IMR-90 (cell line): ENCODE data around the gene CD177. TPM values are rescaled to one million over a fixed set of nuclear protein-coding genes. Genes with fewer than 3 reads are reported as not detected.

Experiments
- ATAC-seq: fragments of 200-7000 bp; cut with Tn5 transposase; 2 replicates; pipeline ENCODE4 v1.9.1; 2020; ENCODE audit warnings: low read depth, mild to moderate bottlenecking, moderate library complexity
- BruUV-seq: library from RNA; stranded (reverse); fragments of 400-500 nt; replicated peaks from 2 replicates; lab custom pipeline; 2021; lab: Mats Ljungman, UMichigan
- CTCF ChIA-PET: fragments of 300-600 bp; formaldehyde crosslinking; extraction: SDS; loops from one replicate; lab custom pipeline; 2021; ENCODE audit warnings: antibody characterized with exemption; lab: Yijun Ruan, JAX
- POLR2A ChIA-PET: fragments of 300-600 bp; sonication (Branson Sonifier 250); formaldehyde crosslinking; loops from one replicate; lab custom pipeline; 2022; ENCODE audit warnings: antibody characterized with exemption; ENCODE audit not compliant: unreplicated experiment; lab: Charles Lee
- DNase-seq: peaks from one replicate; pipeline ENCODE4 v3.0.0; 2013
- H2AFZ ChIP-seq: replicated peaks from 2 replicates; pipeline ENCODE3; 2013; ENCODE audit warnings: low read length, mild to moderate bottlenecking; ENCODE audit not compliant: poor library complexity
- H2AK5ac ChIP-seq: 2 replicates; pipeline ENCODE4 v1.6.1; 2013; ENCODE audit warnings: low read depth, low read length, inconsistent platforms
- H2AK9ac ChIP-seq: replicated peaks from 2 replicates; pipeline ENCODE3; 2013; ENCODE audit warnings: mild to moderate bottlenecking, low read depth, low read length, moderate library complexity; ENCODE audit not compliant: poor library complexity
- H2BK120ac ChIP-seq: 2 replicates; pipeline ENCODE4 v1.6.1; 2013; ENCODE audit warnings: low read depth, low read length, inconsistent platforms
- H2BK15ac ChIP-seq: 3 replicates; pipeline ENCODE4 v1.6.1; 2013; ENCODE audit warnings: low read depth, low read length, inconsistent platforms
- H2BK20ac ChIP-seq: 2 replicates; pipeline ENCODE4 v1.6.1; 2013; ENCODE audit warnings: low read depth, mild to moderate bottlenecking, inconsistent platforms, low read length, moderate library complexity
- H2BK5ac ChIP-seq: 2 replicates; pipeline ENCODE4 v1.6.1; 2013; ENCODE audit warnings: mild to moderate bottlenecking, low read depth, low read length, inconsistent platforms; ENCODE audit not compliant: poor library complexity, severe bottlenecking
- H3K14ac ChIP-seq: replicated peaks from 2 replicates; pipeline ENCODE4 v1.6.1; 2013; ENCODE audit warnings: low read depth, low read length, inconsistent platforms
- H3K18ac ChIP-seq: 2 replicates; pipeline ENCODE4 v1.6.1; 2013; ENCODE audit warnings: low read depth, low read length, control low read depth
- H3K23ac ChIP-seq: 2 replicates; pipeline ENCODE4 v1.6.1; 2013; ENCODE audit warnings: low read depth, low read length, inconsistent platforms
- H3K27ac ChIP-seq: 2 replicates; pipeline ENCODE4 v1.5.1; 2013; ENCODE audit warnings: mild to moderate bottlenecking, control low read depth, low read length; ENCODE audit not compliant: insufficient read depth
- H3K27me3 ChIP-seq: 2 replicates; pipeline ENCODE4 v1.6.1; 2013; ENCODE audit warnings: low read length; ENCODE audit not compliant: control insufficient read depth, insufficient read depth
- H3K36me3 ChIP-seq: 2 replicates; pipeline ENCODE4 v1.6.1; 2013; ENCODE audit warnings: low read length, mixed read lengths; ENCODE audit not compliant: control insufficient read depth, insufficient read depth
- H3K4ac ChIP-seq: 2 replicates; pipeline ENCODE4 v1.6.1; 2013; ENCODE audit warnings: low read depth, low read length, inconsistent platforms
- H3K4me1 ChIP-seq: 2 replicates; pipeline ENCODE4 v1.6.1; 2013; ENCODE audit warnings: low read length, mixed read lengths; ENCODE audit not compliant: control insufficient read depth, insufficient read depth
- H3K4me2 ChIP-seq: 2 replicates; pipeline ENCODE4 v1.6.1; 2013; ENCODE audit warnings: low read depth, mild to moderate bottlenecking, control low read depth, low read length, moderate library complexity
- H3K4me3 ChIP-seq: 2 replicates; pipeline ENCODE4 v1.5.1; 2013; ENCODE audit warnings: low read depth, mild to moderate bottlenecking, control low read depth, low read length, moderate library complexity; ENCODE audit not compliant: insufficient read depth
- H3K56ac ChIP-seq: 2 replicates; pipeline ENCODE4 v1.6.1; 2013; ENCODE audit warnings: low read length, inconsistent platforms; ENCODE audit not compliant: insufficient read depth; ENCODE audit errors: extremely low read depth
- H3K79me1 ChIP-seq, 2 experiments: 2 replicates each; pipeline ENCODE4 v1.6.1; 2013; ENCODE audit warnings: low read length in 2 of 2, inconsistent platforms in 1 of 2, low read depth in 1 of 2
- H3K9ac ChIP-seq: 2 replicates; pipeline ENCODE4 v1.6.1; 2013; ENCODE audit warnings: low read depth, low read length, control low read depth
- H3K9me1 ChIP-seq: 2 replicates; pipeline ENCODE4 v1.6.1; 2013; ENCODE audit warnings: low read length, inconsistent platforms; ENCODE audit not compliant: insufficient read depth
- H3K9me3 ChIP-seq: 2 replicates; pipeline ENCODE4 v1.6.1; 2013; ENCODE audit warnings: low read length; ENCODE audit not compliant: control insufficient read depth, insufficient read depth
- H4K20me1 ChIP-seq: 2 replicates; pipeline ENCODE4 v1.6.1; 2013; ENCODE audit warnings: low read length, inconsistent platforms; ENCODE audit not compliant: insufficient read depth
- H4K5ac ChIP-seq: 2 replicates; pipeline ENCODE4 v1.6.1; 2013; ENCODE audit warnings: mild to moderate bottlenecking, low read depth, low read length, control low read depth
- H4K8ac ChIP-seq, 2 experiments: 2 replicates each; pipeline ENCODE4 v1.6.1; 2013; ENCODE audit warnings: low read depth in 2 of 2, low read length in 2 of 2, control low read depth in 1 of 2, inconsistent platforms in 1 of 2
- H4K91ac ChIP-seq: 2 replicates; pipeline ENCODE4 v1.6.1; 2013; ENCODE audit warnings: low read depth, low read length, inconsistent platforms; ENCODE audit not compliant: insufficient read depth
- BHLHE40 ChIP-seq: fragments of 150-350 bp; IDR thresholded peaks from 2 replicates; pipeline ENCODE4 v1.6.1; 2016; ENCODE audit warnings: mild to moderate bottlenecking, low read depth, low read length
- CEBPB ChIP-seq: IDR thresholded peaks from 2 replicates; pipeline ENCODE4 v1.6.1; 2012; ENCODE audit warnings: low read depth, low read length, improper control_type of control experiment
- CHD1 ChIP-seq: IDR thresholded peaks from 2 replicates; pipeline ENCODE4 v1.6.1; 2012; ENCODE audit warnings: low read depth, low read length, improper control_type of control experiment
- ELK1 ChIP-seq: fragments of 150-350 bp; IDR thresholded peaks from 2 replicates; pipeline ENCODE4 v1.6.1; 2016; ENCODE audit warnings: low read depth, mild to moderate bottlenecking, low read length, moderate library complexity, borderline replicate concordance
- FOS ChIP-seq: fragments of 150-350 bp; IDR thresholded peaks from 2 replicates; pipeline ENCODE4 v1.6.1; 2016; ENCODE audit warnings: low read depth, low read length
- MAFK ChIP-seq: IDR thresholded peaks from 2 replicates; pipeline ENCODE4 v1.6.1; 2012; ENCODE audit warnings: low read depth, low read length, improper control_type of control experiment
- MAZ ChIP-seq: IDR thresholded peaks from 2 replicates; pipeline ENCODE4 v1.6.1; 2012; ENCODE audit warnings: low read depth, mild to moderate bottlenecking, low read length, improper control_type of control experiment, moderate library complexity, borderline replicate concordance
- MXI1 ChIP-seq: IDR thresholded peaks from 2 replicates; pipeline ENCODE4 v1.6.1; 2012; ENCODE audit warnings: low read depth, mild to moderate bottlenecking, low read length, moderate library complexity, borderline replicate concordance
- NFE2L2 ChIP-seq: fragments of 150-350 bp; IDR thresholded peaks from 2 replicates; pipeline ENCODE4 v1.6.1; 2016; ENCODE audit warnings: low read depth, mild to moderate bottlenecking, low read length
- POLR2A ChIP-seq: IDR thresholded peaks from 2 replicates; pipeline ENCODE4 v1.6.1; 2012; ENCODE audit warnings: mild to moderate bottlenecking, low read depth, low read length
- RAD21 ChIP-seq: IDR thresholded peaks from 2 replicates; pipeline ENCODE4 v1.6.1; 2012; ENCODE audit warnings: low read length, improper control_type of control experiment
- RCOR1 ChIP-seq: IDR thresholded peaks from 2 replicates; pipeline ENCODE4 v1.6.1; 2012; ENCODE audit warnings: mild to moderate bottlenecking, low read length, improper control_type of control experiment; ENCODE audit not compliant: insufficient replicate concordance
- RFX5 ChIP-seq: IDR thresholded peaks from 2 replicates; pipeline ENCODE4 v1.8.0; 2012; ENCODE audit warnings: low read depth, mild to moderate bottlenecking, low read length, moderate library complexity
- SMC3 ChIP-seq: fragments of 150-350 bp; IDR thresholded peaks from 2 replicates; pipeline ENCODE4 v1.6.1; 2016; ENCODE audit warnings: low read depth, mild to moderate bottlenecking, antibody characterized with exemption, low read length, moderate library complexity
- USF2 ChIP-seq: fragments of 150-350 bp; IDR thresholded peaks from 2 replicates; pipeline ENCODE4 v1.6.1; 2017; ENCODE audit warnings: mild to moderate bottlenecking, antibody characterized with exemption, low read length, low read depth
- WGBS, 2 experiments: methylation state at CpG; one replicate each; pipeline versions ENCODE4 v1.1.5 to v1.1.7; 2013; ENCODE audit warnings: missing lambda C conversion rate in 2 of 2; ENCODE audit not compliant: insufficient read length in 1 of 2; ENCODE audit errors: extremely low coverage in 2 of 2; 5-methylcytosine and 5-hydroxymethylcytosine counted together
- dilution Hi-C: fragments of 300-500 bp; cut with HindIII; formaldehyde crosslinking; loops from one replicate; pipeline ENCODE4 v1.14.3; 2018; ENCODE audit warnings: low sequenced_read_pairs; ENCODE audit not compliant: unreplicated experiment
- in situ Hi-C: fragments of 300-500 bp; cut with MboI; formaldehyde crosslinking; loops from 3 replicates; pipeline ENCODE4 v1.14.3; 2019; ENCODE audit warnings: low sequenced_read_pairs, inconsistent platforms, mixed read lengths
- intact Hi-C: fragments of 100-400 bp; cut with micrococcal nuclease; formaldehyde crosslinking; loops from 2 replicates; pipeline ENCODE4 v1.10.0; 2022
- polyA plus RNA-seq, 3 experiments: library from polyadenylated mRNA; depleted of rRNA; stranded (reverse); fragments of >200 nt; gene quantifications; 2 replicates each; pipeline ENCODE4 v1.2.3, GENCODE V29; 2012; ENCODE audit warnings: low replicate concordance in 1 of 3
- total RNA-seq: library from RNA; depleted of rRNA; stranded (reverse); fragments of >200 nt; gene quantifications from 2 replicates; pipeline ENCODE4 v1.2.3, GENCODE V29; 2012
- TF ChIP-seq, protein P1 (sequence below): conservative IDR thresholded peaks from 2 replicates; pipeline ENCODE4 v1.5.1; 2012; ENCODE audit warnings: mild to moderate bottlenecking, low read depth, low read length, improper control_type of control experiment

Gene CD177
- total and polyA plus RNA-seq, 2 of the 4 experiments (the other 2 are of a cell fraction), result 0.14 TPM; not detected in 1

DNA sequence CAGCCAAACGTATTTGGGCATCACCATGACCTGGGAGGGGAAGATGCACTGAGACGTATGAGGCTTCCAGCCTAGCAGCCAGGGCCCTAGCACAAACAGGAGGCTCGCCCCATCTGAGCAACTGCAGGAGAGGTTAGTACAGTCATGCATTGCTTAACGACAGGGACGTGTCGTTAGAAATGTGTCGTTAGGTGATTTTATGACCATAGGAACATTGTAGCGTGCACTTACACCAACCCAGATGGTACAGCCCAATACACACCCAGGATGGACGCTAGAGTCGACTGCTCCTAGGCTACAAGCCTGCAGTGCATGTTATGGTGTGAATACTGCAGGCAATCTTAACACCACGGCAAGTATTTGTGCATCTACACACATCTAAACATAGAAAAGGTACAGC lies 9.3 kb downstream of the CD177 start:
- in situ Hi-C loops, result no loop called here
- Histone ChIP-seq H3K14ac (no peak overlapping the region; the same call in 1 of the 2 replicates), H3K36me3 (no peaks in the 10 kb centered on the region), H4K5ac (no peak overlapping the region), H3K9me1 (0 out of 2 replicates have a peak, but pooled peaks cover 5% of the 10 kb centered on the region), H2AFZ (no peak overlapping the region), H2BK120ac (no peak overlapping the region), H2AK9ac (no peak overlapping the region), H3K9me3 (no peaks in the 10 kb centered on the region), H3K9ac (no peak overlapping the region), H3K56ac (no peak overlapping the region), H4K8ac (no peak overlapping the region), H3K23ac (no peak overlapping the region), H2AK5ac (no peak overlapping the region), H3K4me1 (peaks cover 4% of the 10 kb centered on the region; the same call in 1 of the 2 replicates), H2BK20ac (no peak overlapping the region), H3K27me3 (peaks cover 18% of the 10 kb centered on the region), H4K20me1 (no peaks in the 10 kb centered on the region), H3K79me1 (no peaks in the 10 kb centered on the region), H3K4me2 (no peak overlapping the region), H3K18ac (no peak overlapping the region), H3K4me3 (no peak overlapping the region), H3K4ac (no peak overlapping the region), H2BK15ac (no peak overlapping the region), H3K27ac (no peak overlapping the region), H2BK5ac (no peak overlapping the region), H4K91ac (no peak overlapping the region)
- no TSS peak for BruUV-seq
- ChIA-PET CTCF (no interaction called here), POLR2A (no interaction called here)
- dilution Hi-C loops, result no loop called here
- 60% methylated on average over 1 of the region's 11 CpGs; no CpG with 5 or more reads in 1 of the 2 experiments for WGBS, 2 experiments
- ATAC-seq (no peak), DNase-seq (no peak)
- TF ChIP-seq NFE2L2 (no peak), MAFK (no peak), RCOR1 (no peak), ELK1 (no peak), FOS (no peak), MXI1 (no peak), SMC3 (no peak), CEBPB (no peak), RAD21 (no peak), MAZ (no peak), CHD1 (no peak), RFX5 (no peak), POLR2A (no peak), USF2 (no peak), BHLHE40 (no peak)
- TF ChIP-seq, protein P1, sequence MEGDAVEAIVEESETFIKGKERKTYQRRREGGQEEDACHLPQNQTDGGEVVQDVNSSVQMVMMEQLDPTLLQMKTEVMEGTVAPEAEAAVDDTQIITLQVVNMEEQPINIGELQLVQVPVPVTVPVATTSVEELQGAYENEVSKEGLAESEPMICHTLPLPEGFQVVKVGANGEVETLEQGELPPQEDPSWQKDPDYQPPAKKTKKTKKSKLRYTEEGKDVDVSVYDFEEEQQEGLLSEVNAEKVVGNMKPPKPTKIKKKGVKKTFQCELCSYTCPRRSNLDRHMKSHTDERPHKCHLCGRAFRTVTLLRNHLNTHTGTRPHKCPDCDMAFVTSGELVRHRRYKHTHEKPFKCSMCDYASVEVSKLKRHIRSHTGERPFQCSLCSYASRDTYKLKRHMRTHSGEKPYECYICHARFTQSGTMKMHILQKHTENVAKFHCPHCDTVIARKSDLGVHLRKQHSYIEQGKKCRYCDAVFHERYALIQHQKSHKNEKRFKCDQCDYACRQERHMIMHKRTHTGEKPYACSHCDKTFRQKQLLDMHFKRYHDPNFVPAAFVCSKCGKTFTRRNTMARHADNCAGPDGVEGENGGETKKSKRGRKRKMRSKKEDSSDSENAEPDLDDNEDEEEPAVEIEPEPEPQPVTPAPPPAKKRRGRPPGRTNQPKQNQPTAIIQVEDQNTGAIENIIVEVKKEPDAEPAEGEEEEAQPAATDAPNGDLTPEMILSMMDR, result no peak
- intact Hi-C loops, result no loop called here
